Activated CD8-positive, alpha-beta T cell treated with anti-CD3 and anti-CD28 coated beads for 36 hours (primary cell): ENCODE measurements around the gene DYNLT3. TPM values are rescaled to one million over a fixed set of nuclear protein-coding genes. Genes with fewer than 3 reads are reported as not detected.

Experiments
- ATAC-seq: fragments of 200-7000 bp; cut with Tn5 transposase; one replicate; pipeline ENCODE4 v1.10.0; 2021; ENCODE audit warnings: mild to moderate bottlenecking, moderate library complexity
- CTCF ChIA-PET: fragments of 350-600 bp; sonication (Branson Sonifier 250); formaldehyde crosslinking; loops from one replicate; lab custom pipeline; 2021; ENCODE audit warnings: antibody characterized with exemption; lab: Charles Lee
- POLR2A ChIA-PET: fragments of 350-600 bp; sonication (Branson Sonifier 250); formaldehyde crosslinking; loops from one replicate; lab custom pipeline; 2021; ENCODE audit warnings: antibody characterized with exemption; lab: Charles Lee
- DNase-seq: peaks from one replicate; pipeline ENCODE4 v3.0.0-alpha.2; 2020
- H3K27ac Mint-ChIP-seq: one replicate; pipeline ENCODE4 v1.8.0; 2021; ENCODE audit warnings: mild to moderate bottlenecking, mixed read lengths
- H3K27me3 Mint-ChIP-seq: one replicate; pipeline ENCODE4 v1.8.0; 2021; ENCODE audit warnings: mixed read lengths
- H3K36me3 Mint-ChIP-seq: one replicate; pipeline ENCODE4 v1.8.0; 2021; ENCODE audit warnings: low read depth, mixed read lengths
- H3K4me1 Mint-ChIP-seq: one replicate; pipeline ENCODE4 v1.8.0; 2021; ENCODE audit warnings: low read depth, mixed read lengths
- H3K4me3 Mint-ChIP-seq: one replicate; pipeline ENCODE4 v1.8.0; 2021; ENCODE audit warnings: mild to moderate bottlenecking, moderate library complexity, mixed read lengths
- H3K9me3 Mint-ChIP-seq: one replicate; pipeline ENCODE4 v1.8.0; 2021; ENCODE audit warnings: mixed read lengths
- intact Hi-C: fragments of 100-400 bp; cut with micrococcal nuclease; formaldehyde crosslinking; loops from one replicate; pipeline ENCODE4 v1.10.0; 2022
- total RNA-seq, 2 experiments: library from RNA; stranded (reverse); gene quantifications; one replicate each; pipeline ENCODE4 v1.2.3, GENCODE V29; 2021
- TF ChIP-seq, protein P1 (sequence below): fragments of 200-600 bp; IDR thresholded peaks from one replicate; pipeline ENCODE4 v1.8.0; 2022; ENCODE audit warnings: antibody characterized with exemption, mild to moderate bottlenecking

Gene DYNLT3
- total RNA-seq, 2 experiments from 2014 or later = 24.8 to 26.6 TPM

DNA sequence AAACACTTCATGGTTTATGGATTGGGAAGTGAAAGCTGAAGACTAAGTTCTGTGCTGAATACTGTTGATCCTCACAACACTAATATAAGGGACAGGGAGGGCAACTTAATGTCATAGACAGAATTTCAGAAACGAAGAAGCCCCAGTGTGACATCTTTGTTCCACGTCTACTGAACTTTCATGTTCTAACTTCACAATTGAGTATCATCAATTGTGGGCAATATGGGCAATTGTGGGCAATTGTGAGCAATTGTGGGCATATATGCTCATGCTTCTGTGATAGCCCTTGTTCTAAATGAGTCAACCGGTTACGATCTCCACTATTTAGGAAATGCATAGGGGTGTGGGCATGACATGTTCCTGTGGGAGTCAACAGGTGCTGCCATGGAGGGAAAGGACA, 33.8 kb downstream of the DYNLT3 start:
- no peaks in the 10 kb centered on the region for H3K36me3 Mint-ChIP-seq
- intact Hi-C loops = no loop called here
- no peak overlapping the region for H3K4me3 Mint-ChIP-seq
- no peaks in the 10 kb centered on the region for H3K9me3 Mint-ChIP-seq
- no peaks in the 10 kb centered on the region for H3K27me3 Mint-ChIP-seq
- H3K27ac Mint-ChIP-seq = no peak overlapping the region
- TF ChIP-seq, protein P1, sequence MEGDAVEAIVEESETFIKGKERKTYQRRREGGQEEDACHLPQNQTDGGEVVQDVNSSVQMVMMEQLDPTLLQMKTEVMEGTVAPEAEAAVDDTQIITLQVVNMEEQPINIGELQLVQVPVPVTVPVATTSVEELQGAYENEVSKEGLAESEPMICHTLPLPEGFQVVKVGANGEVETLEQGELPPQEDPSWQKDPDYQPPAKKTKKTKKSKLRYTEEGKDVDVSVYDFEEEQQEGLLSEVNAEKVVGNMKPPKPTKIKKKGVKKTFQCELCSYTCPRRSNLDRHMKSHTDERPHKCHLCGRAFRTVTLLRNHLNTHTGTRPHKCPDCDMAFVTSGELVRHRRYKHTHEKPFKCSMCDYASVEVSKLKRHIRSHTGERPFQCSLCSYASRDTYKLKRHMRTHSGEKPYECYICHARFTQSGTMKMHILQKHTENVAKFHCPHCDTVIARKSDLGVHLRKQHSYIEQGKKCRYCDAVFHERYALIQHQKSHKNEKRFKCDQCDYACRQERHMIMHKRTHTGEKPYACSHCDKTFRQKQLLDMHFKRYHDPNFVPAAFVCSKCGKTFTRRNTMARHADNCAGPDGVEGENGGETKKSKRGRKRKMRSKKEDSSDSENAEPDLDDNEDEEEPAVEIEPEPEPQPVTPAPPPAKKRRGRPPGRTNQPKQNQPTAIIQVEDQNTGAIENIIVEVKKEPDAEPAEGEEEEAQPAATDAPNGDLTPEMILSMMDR = no peak
- POLR2A ChIA-PET = no interaction called here
- CTCF ChIA-PET = interaction anchor here (1.2 kb wide), 1 partner anchor 12 kb away, joined by 4 read pairs; no protein-coding TSS in a partner anchor
- no peaks in the 10 kb centered on the region for H3K4me1 Mint-ChIP-seq
- peak; percentile 7 for DNase-seq
- ATAC-seq = no peak

DNA sequence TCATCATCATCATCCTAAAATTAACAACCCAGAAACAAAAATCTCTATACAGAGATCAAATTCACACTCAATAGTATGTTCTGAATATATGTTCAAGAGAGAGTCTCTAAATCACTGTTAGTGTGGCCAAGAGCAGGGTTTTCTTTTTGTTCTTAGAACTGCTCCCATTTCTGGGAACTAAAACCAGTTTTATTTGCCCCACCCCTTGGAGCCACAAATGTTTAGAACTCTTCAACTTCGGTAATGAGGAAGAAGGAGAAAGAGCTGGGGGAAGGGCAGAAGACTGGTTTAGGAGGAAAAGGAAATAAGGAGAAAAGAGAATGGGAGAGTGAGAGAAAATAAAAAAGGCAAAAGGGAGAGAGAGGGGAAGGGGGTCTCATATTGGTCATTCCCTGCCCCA, 35.3 kb downstream of the DYNLT3 start:
- ATAC-seq = no peak
- intact Hi-C loops = no loop called here
- CTCF ChIA-PET = interaction anchor here (1.2 kb wide), 1 partner anchor 13 kb away, joined by 4 read pairs; no protein-coding TSS in a partner anchor

DNA sequence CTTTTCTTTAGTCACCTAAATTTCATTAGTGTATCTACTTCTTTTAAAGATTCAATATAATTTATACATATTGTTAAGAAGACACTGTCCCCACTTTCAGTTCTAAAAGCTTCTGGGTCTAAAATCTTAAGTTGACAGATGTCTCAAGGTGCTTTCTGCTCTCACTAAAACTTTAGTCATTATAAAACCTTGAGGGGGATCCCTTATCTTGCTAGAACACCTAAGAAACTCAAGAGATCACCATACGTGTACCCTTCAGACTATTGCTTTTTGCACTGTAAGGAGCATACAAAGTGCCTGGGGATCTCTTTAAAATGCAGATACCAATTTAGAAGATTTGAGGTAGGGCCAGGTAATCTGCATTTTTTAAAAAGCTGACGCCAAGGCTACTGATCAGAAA, 37.4 kb downstream of the DYNLT3 start:
- no peaks in the 10 kb centered on the region for H3K36me3 Mint-ChIP-seq
- no peaks in the 10 kb centered on the region for H3K9me3 Mint-ChIP-seq
- CTCF ChIA-PET = interaction anchor here (1.5 kb wide), 1 partner anchor 64 kb away, joined by 3 read pairs; no protein-coding TSS in a partner anchor
- POLR2A ChIA-PET = no interaction called here
- TF ChIP-seq, protein P1 = no peak
- DNase-seq (no peak), ATAC-seq (no peak)
- intact Hi-C loops = no loop called here
- no peaks in the 10 kb centered on the region for H3K4me1 Mint-ChIP-seq
- H3K27ac Mint-ChIP-seq = no peak overlapping the region
- no peak overlapping the region for H3K4me3 Mint-ChIP-seq
- no peaks in the 10 kb centered on the region for H3K27me3 Mint-ChIP-seq

More for the DNA sequence above, 35.3 kb downstream of the DYNLT3 start:
- no peaks in the 10 kb centered on the region for H3K36me3 Mint-ChIP-seq
- no peak overlapping the region for H3K4me3 Mint-ChIP-seq
- H3K27ac Mint-ChIP-seq = no peak overlapping the region
- no peak for DNase-seq
- H3K9me3 Mint-ChIP-seq = no peaks in the 10 kb centered on the region
- no peaks in the 10 kb centered on the region for H3K27me3 Mint-ChIP-seq
- POLR2A ChIA-PET = interaction anchor here (0.7 kb wide), 1 partner anchor 960 kb away, joined by 3 read pairs; no protein-coding TSS in a partner anchor
- TF ChIP-seq, protein P1 = no peak
- H3K4me1 Mint-ChIP-seq = no peaks in the 10 kb centered on the region

DNA sequence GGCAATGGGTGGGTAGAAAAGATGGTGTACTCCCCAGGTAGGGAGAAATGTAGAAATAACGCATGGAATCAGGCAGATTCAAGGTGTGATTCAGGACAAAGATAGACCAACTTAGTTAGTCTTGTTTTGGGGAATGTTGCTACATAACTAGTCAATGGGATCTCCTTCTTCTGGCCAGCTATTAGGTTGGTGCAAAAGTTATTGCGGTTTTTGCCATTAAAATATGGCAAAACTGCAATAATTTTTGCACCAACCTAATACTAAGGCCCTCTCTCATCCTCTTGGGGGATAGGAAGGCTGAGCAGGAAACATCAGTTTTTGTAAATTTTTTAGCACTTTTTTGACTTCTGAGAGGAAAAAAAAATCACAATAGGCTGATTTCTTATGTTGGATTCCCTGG, 44.3 kb downstream of the DYNLT3 start:
- intact Hi-C loops = no loop called here
- CTCF ChIA-PET = no interaction called here

DNA sequence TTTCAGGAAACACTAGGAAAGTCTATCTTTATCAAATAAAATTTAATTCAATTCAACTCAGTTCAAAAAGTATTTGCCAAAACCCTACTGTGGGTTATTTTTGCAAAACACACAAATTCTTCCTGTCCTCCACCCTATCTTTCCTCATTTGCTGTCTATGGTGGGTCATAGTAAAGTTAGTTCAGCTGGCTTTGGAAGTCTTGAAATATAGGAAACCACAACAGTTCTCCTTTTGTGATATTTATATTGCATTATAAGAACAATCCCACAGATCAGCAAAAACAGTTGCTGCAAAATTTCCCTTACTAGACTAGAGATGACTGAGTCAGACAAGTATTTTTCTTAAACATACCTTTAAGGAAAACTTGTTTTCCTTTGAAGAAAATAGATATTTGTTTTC, 45.3 kb downstream of the DYNLT3 start:
- ATAC-seq (no peak), DNase-seq (no peak)
- H3K36me3 Mint-ChIP-seq = no peaks in the 10 kb centered on the region
- intact Hi-C loops = no loop called here
- H3K4me3 Mint-ChIP-seq = no peak overlapping the region
- POLR2A ChIA-PET = no interaction called here
- TF ChIP-seq, protein P1 = no peak
- H3K27me3 Mint-ChIP-seq = no peaks in the 10 kb centered on the region
- no peaks in the 10 kb centered on the region for H3K9me3 Mint-ChIP-seq
- no peak overlapping the region for H3K27ac Mint-ChIP-seq
- peaks cover 3% of the 10 kb centered on the region for H3K4me1 Mint-ChIP-seq
- CTCF ChIA-PET = no interaction called here

More for the DNA sequence above, 44.3 kb downstream of the DYNLT3 start:
- ATAC-seq (no peak), DNase-seq (no peak)
- POLR2A ChIA-PET = no interaction called here
- H3K27me3 Mint-ChIP-seq = no peaks in the 10 kb centered on the region
- no peak overlapping the region for H3K27ac Mint-ChIP-seq
- TF ChIP-seq, protein P1 = no peak
- H3K4me1 Mint-ChIP-seq = no peaks in the 10 kb centered on the region
- H3K4me3 Mint-ChIP-seq = no peak overlapping the region
- H3K9me3 Mint-ChIP-seq = no peaks in the 10 kb centered on the region
- no peaks in the 10 kb centered on the region for H3K36me3 Mint-ChIP-seq
